Ovary (tissue), 9 donors: Measurements from ENCODE around the gene INSR. TPM values are rescaled to one million over a fixed set of nuclear protein-coding genes. Genes with fewer than 3 reads are reported as not detected.
A peak's percentile ranks its signal among the peaks of the same experiment; 100 is the strongest.

Source experiments
- DNase-seq, 5 donors: peaks; one replicate each; pipeline ENCODE4 v3.0.0-alpha.2; 2019 to 2020
- H3K27ac ChIP-seq, 2 donors: fragments of 200-600 bp; one replicate each; pipeline versions ENCODE4 v1.5.1 to v1.8.0; 2019 to 2022
- H3K27me3 ChIP-seq: fragments of 200-600 bp; one replicate; pipeline ENCODE4 v1.8.0; 2022
- H3K36me3 ChIP-seq: fragments of 200-600 bp; sonication (generic); one replicate; pipeline ENCODE4 v1.5.1; 2019
- H3K4me1 ChIP-seq: one replicate; pipeline ENCODE4 v1.8.1; 2013; ENCODE audit warnings: mild to moderate bottlenecking, moderate library complexity; ENCODE audit not compliant: insufficient read depth
- H3K4me3 ChIP-seq: fragments of 200-600 bp; sonication (generic); one replicate; pipeline ENCODE4 v1.5.1; 2017
- H3K9me3 ChIP-seq, 2 donors: fragments of 200-600 bp in 1 of 2; sonication (generic) in 1 of 2; one replicate each; pipeline versions ENCODE4 v1.5.1 to v1.8.1; 2013 to 2019; ENCODE audit warnings: mild to moderate bottlenecking in 1 of 2, moderate library complexity in 1 of 2
- EP300 ChIP-seq: sonication (generic); formaldehyde crosslinking; IDR thresholded peaks from one replicate; pipeline ENCODE4 v1.6.1; 2017; ENCODE audit warnings: antibody characterized with exemption
- POLR2A ChIP-seq: fragments of 450-650 bp; IDR thresholded peaks from one replicate; pipeline ENCODE4 v1.6.1; 2017; ENCODE audit warnings: antibody characterized with exemption, mild to moderate bottlenecking, moderate library complexity
- WGBS, 3 donors: extraction: QIAGEN DNeasy Blood & Tissue Kit in 1 of 3; methylation state at CpG; one replicate each; pipeline versions ENCODE4 v1.1.5 to v1.1.7; 2013 to 2017; 5-methylcytosine and 5-hydroxymethylcytosine counted together
- intact Hi-C, 4 donors: fragments of 100-400 bp; cut with DNase I; formaldehyde crosslinking; loops; one replicate each; pipeline versions ENCODE4 v1.11.0 to v1.15.1; 2022 to 2023
- polyA plus RNA-seq, 2 donors: library from polyadenylated mRNA; stranded (reverse); fragments of 200-250 nt in 1 of 2; fragments of 350-450 nt in 1 of 2; fragmentation: Illumina TruSeq in 1 of 2; extraction: RNeasy Lipid Tissue Mini Kit (QIAGEN cat#74804) in 1 of 2; gene quantifications; one replicate each; pipeline ENCODE4 v1.2.3, GENCODE V29; 2013 to 2014
- total RNA-seq, 7 donors: library from RNA; depleted of rRNA in 2 of 7; stranded (reverse); fragments of >200 nt in 2 of 7; fragmentation: NEBNext Ultra II Directional in 3 of 7; extraction: Animal tissue kit (Norgen Biotek cat#: 25700) in 3 of 7; gene quantifications; one replicate each; pipeline versions ENCODE4 v1.1.0 to v1.2.4, GENCODE V29; 2016 to 2023
- TF ChIP-seq, protein P1 (sequence below), 3 donors: fragments of 450-650 bp in 2 of 3; fragments of 200-600 bp in 1 of 3; IDR thresholded peaks; one replicate each; pipeline versions ENCODE4 v1.5.1 to v1.8.0; 2016 to 2022; ENCODE audit warnings: antibody characterized with exemption in 3 of 3, mild to moderate bottlenecking in 1 of 3
- donor health status: DM: no; HTN: no; CAD: no; lungs with moderate emphysema.
- donor health status: DM: no; HTN: no; CAD: no.
- donor health status: Bipolar disorder and iron deficiency.
- donor health status: DM: yes; HTN: yes; CAD: no.
- donor health status: DM: no; HTN: no; CAD: no.
- donor health status: DM: yes; HTN: yes; CAD: no.

INSR gene
- total and polyA plus RNA-seq, 9 donors: 30.2 to 203 (median 93.3) TPM

GRCh38 chr19:7294558-7295212, 471 bp upstream of the INSR start:
- intact Hi-C loops: loop anchor here (1.0 to 10.0 kb wide), 6 partner anchors 37 to 872 kb away; partner anchors contain the start of gene KHSRP (in 1 of the 4)
- Histone ChIP-seq H3K27me3 (no peaks in the 10 kb centered on the region), H3K9me3 (no peaks in the 10 kb centered on the region), H3K27ac (peak overlapping the region; percentile 97 to 99), H3K4me1 (peaks cover 4% of the 10 kb centered on the region), H3K4me3 (peak overlapping the region; percentile 99), H3K36me3 (no peaks in the 10 kb centered on the region)
- TF ChIP-seq POLR2A: peak; percentile 23
- TF ChIP-seq EP300: no peak
- TF ChIP-seq, protein P1, sequence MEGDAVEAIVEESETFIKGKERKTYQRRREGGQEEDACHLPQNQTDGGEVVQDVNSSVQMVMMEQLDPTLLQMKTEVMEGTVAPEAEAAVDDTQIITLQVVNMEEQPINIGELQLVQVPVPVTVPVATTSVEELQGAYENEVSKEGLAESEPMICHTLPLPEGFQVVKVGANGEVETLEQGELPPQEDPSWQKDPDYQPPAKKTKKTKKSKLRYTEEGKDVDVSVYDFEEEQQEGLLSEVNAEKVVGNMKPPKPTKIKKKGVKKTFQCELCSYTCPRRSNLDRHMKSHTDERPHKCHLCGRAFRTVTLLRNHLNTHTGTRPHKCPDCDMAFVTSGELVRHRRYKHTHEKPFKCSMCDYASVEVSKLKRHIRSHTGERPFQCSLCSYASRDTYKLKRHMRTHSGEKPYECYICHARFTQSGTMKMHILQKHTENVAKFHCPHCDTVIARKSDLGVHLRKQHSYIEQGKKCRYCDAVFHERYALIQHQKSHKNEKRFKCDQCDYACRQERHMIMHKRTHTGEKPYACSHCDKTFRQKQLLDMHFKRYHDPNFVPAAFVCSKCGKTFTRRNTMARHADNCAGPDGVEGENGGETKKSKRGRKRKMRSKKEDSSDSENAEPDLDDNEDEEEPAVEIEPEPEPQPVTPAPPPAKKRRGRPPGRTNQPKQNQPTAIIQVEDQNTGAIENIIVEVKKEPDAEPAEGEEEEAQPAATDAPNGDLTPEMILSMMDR (IDR thresholded peaks at IDR 0.05): peak in 2 of 3 donors; percentile 23 to 36
- 2 to 4% (median 3%) methylated on average over 41 to 43 of the region's 43 CpGs for WGBS, 3 donors
- peak; percentile 67 to 82 (median 76) for DNase-seq

DNA sequence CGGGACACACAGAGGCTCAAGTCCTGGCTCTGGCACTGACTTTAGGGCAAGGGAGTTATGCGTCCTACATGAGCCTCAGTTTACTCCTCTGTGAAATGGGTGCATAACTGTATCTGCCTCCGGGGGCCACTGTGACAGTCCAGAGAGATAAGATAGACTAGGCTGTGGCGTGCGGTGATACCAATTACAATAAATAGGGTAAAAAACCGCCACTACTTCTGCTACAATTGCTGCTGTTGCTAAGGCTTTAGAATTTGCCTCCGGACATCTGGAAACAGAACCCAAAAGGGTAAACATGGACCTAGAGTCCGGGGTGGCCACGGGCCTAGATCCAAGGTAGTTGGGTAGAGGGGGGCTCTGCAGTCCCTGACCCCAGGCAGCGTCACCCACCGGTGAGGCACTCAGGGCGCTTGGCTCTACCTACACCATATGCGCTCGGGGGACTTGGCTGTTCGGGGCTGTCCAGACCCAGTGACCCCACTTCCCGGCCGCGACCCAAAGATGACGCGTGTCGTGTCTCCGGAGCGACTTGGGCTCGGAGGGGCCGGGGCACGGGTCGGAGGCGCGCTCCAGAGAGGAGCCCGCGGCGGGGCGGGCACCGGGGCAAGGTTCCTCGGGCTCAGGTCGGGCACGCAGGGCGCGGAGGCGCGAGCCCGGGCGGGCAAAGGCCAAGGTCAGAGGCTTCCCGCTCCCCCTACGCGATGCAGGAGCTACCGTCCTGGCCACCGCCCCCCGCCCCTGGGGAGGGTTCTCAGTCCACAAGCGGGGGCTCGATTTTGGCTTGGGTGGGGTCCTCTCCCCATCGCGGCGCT, 1.1 kb downstream of the INSR start:
- no peaks in the 10 kb centered on the region for H3K36me3 ChIP-seq
- TF ChIP-seq POLR2A (no peak), EP300 (no peak)
- TF ChIP-seq, protein P1 (IDR thresholded peaks at IDR 0.05): no peak
- H3K27me3 ChIP-seq: no peaks in the 10 kb centered on the region
- intact Hi-C loops: loop anchor here (5.0 to 10.0 kb wide), 5 partner anchors 36 to 871 kb away; partner anchors contain the start of gene KHSRP (in 1 of the 4)
- H3K4me1 ChIP-seq: peaks cover 9% of the 10 kb centered on the region
- H3K9me3 ChIP-seq: no peaks in the 10 kb centered on the region
- peak overlapping the region; percentile 99 for H3K4me3 ChIP-seq
- peak overlapping the region; percentile 97 to 99 for H3K27ac ChIP-seq
- peak; percentile 53 to 81 (median 70) for DNase-seq
- WGBS, 3 donors: 2 to 10% (median 6%) methylated on average over 18 to 54 of the region's 54 CpGs

DNA sequence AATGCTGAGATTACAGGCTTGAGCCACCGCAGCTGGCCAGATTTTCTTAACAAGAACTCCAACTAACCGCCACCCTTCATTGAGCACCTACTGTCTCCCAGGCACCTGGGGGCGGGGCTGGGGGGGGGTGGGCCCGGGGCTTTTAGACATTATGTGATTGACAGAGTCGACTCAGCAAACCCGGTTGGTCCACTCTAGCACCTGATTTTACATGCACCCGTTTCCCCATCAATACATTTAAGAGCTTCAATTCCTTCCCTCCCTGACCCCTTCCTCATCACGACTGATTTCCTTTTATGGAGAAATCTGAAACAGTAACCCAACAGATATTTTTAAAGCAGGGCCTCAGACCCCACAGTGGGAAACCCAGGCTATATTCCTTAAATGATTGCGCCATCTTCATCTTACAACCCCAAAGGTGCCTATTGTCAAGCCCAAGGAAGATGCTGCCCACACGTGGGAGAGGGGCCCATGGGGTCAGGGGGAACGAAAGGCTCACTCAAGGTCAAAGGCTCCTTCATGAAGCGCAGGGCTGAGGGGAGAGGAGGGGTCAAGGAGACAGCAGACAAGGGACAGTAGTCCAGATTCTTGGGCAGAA, 1.8 kb downstream of the INSR start:
- peak in 2 of 5 donors; percentile 34 to 52 for DNase-seq
- H3K4me1 ChIP-seq: peaks cover 12% of the 10 kb centered on the region
- H3K27me3 ChIP-seq: no peaks in the 10 kb centered on the region
- no peak for TF ChIP-seq POLR2A
- TF ChIP-seq, protein P1 (IDR thresholded peaks at IDR 0.05): no peak
- no peak for TF ChIP-seq EP300
- H3K36me3 ChIP-seq: no peaks in the 10 kb centered on the region
- intact Hi-C loops: loop anchor here (5.0 to 10.0 kb wide), 5 partner anchors 35 to 870 kb away; partner anchors contain the start of gene KHSRP (in 1 of the 4)
- H3K4me3 ChIP-seq: peak overlapping the region; percentile 99
- peak overlapping the region; percentile 97 to 99 for H3K27ac ChIP-seq
- WGBS, 3 donors: 36 to 51% (median 44%) methylated on average over 12 of the region's 12 CpGs
- no peaks in the 10 kb centered on the region for H3K9me3 ChIP-seq

DNA sequence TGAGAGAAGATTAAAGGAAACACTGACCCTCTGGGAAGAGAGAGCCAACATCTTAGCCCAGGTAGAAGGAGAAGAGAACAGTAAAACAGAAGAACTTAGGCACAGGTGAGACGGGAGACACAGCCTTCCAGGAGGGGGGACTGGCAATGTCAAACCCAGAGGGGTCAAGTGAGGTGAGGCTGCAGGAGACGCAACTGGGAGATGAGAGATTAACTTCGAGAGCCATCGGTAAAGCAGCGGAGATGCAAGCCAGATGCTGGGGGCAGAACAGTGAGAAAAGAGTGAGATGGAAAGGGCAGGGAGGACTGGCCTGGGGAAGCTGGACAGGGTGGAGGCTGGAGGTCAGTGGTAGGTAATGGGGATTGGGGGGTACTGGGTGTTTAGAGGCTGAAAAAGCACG, 5.2 kb downstream of the INSR start:
- Histone ChIP-seq H3K9me3 (no peaks in the 10 kb centered on the region), H3K36me3 (no peaks in the 10 kb centered on the region), H3K27ac (peak overlapping the region in 1 of 2 donors; percentile 53), H3K27me3 (no peaks in the 10 kb centered on the region), H3K4me3 (no peak overlapping the region), H3K4me1 (peaks cover 14% of the 10 kb centered on the region)
- 38 to 47% (median 47%) methylated on average over 6 of the region's 6 CpGs for WGBS, 3 donors
- intact Hi-C loops: no loop called here
- TF ChIP-seq EP300: no peak
- TF ChIP-seq, protein P1 (IDR thresholded peaks at IDR 0.05): no peak
- TF ChIP-seq POLR2A: no peak
- DNase-seq: no peak
